Stimulated activated CD8-positive, alpha-beta memory T cell treated with anti-CD3 and anti-CD28 coated beads, Interleukin-2, amount 100 ng/mL, for 1 hour (primary cell): ENCODE results near the gene RPIA.

Experiments used
- DNase-seq, 2 donors: peaks; one replicate each; pipeline ENCODE4 v3.0.0-alpha.2; 2020; ENCODE audit warnings: low read depth in 2 of 2

The RPIA gene

GRCh38 chr2:88684519-88684918 is 7.0 kb upstream of the RPIA start:
- no peak for DNase-seq

- DNase-seq: no peak
Observed at GRCh38 chr2:88686320-88686719, 5.2 kb upstream of the RPIA start.

- no peak for DNase-seq
Observed at GRCh38 chr2:88687384-88687783, 4.1 kb upstream of the RPIA start.

- peak in 1 of 2 donors; percentile 7 for DNase-seq
Observed at GRCh38 chr2:88690591-88691338, 708 bp upstream of the RPIA start.

GRCh38 chr2:88692187-88692586 is 714 bp downstream of the RPIA start:
- DNase-seq: peak in 1 of 2 donors; percentile 2

GRCh38 chr2:88693911-88694414 is 2.5 kb downstream of the RPIA start:
- DNase-seq: no peak

GRCh38 chr2:88696611-88697010 is 5.1 kb downstream of the RPIA start:
- DNase-seq: no peak

- no peak for DNase-seq
Observed at GRCh38 chr2:88697370-88698026, 6.0 kb downstream of the RPIA start.

GRCh38 chr2:88698027-88698413 is 6.5 kb downstream of the RPIA start:
- DNase-seq: no peak

- no peak for DNase-seq
Observed at GRCh38 chr2:88698498-88699233, 7.2 kb downstream of the RPIA start.

- no peak for DNase-seq
Observed at GRCh38 chr2:88707003-88707402, 15.5 kb downstream of the RPIA start.

GRCh38 chr2:88709181-88709631 is 17.7 kb downstream of the RPIA start:
- DNase-seq: no peak

GRCh38 chr2:88711289-88711688 is 19.8 kb downstream of the RPIA start:
- DNase-seq: no peak

GRCh38 chr2:88711897-88712296 is 20.4 kb downstream of the RPIA start:
- no peak for DNase-seq

- no peak for DNase-seq
Observed at GRCh38 chr2:88713408-88713807, 21.9 kb downstream of the RPIA start.

- DNase-seq: no peak
Observed at GRCh38 chr2:88714667-88715066, 23.2 kb downstream of the RPIA start.

- DNase-seq: no peak
Observed at GRCh38 chr2:88720399-88720798, 28.9 kb downstream of the RPIA start.

GRCh38 chr2:88721268-88721667 is 29.8 kb downstream of the RPIA start:
- DNase-seq: no peak

- DNase-seq: no peak
Observed at GRCh38 chr2:88724643-88725332, 33.3 kb downstream of the RPIA start.

- DNase-seq: no peak
Observed at GRCh38 chr2:88729061-88729745, 37.7 kb downstream of the RPIA start.

- DNase-seq: no peak
Observed at GRCh38 chr2:88733155-88733902, 41.9 kb downstream of the RPIA start.
